Endodermal cell (in vitro differentiated cells): ENCODE measurements around the gene CAPZB. TPM values are rescaled to one million over a fixed set of nuclear protein-coding genes. Genes with fewer than 3 reads are reported as not detected.

Experiments used
- DNase-seq: peaks from one replicate; pipeline ENCODE4 v3.0.0-alpha.2; 2017
- H3K27ac ChIP-seq: 2 replicates; pipeline ENCODE4 v1.5.1; 2013; ENCODE audit warnings: mild to moderate bottlenecking, low read depth, low read length, moderate library complexity
- H3K27me3 ChIP-seq: 2 replicates; pipeline ENCODE4 v1.6.1; 2013; ENCODE audit warnings: mild to moderate bottlenecking, low read length, moderate library complexity; ENCODE audit not compliant: insufficient read depth, control insufficient read depth, poor library complexity, severe bottlenecking
- H3K36me3 ChIP-seq: 2 replicates; pipeline ENCODE4 v1.7.0; 2013; ENCODE audit warnings: mild to moderate bottlenecking, low read length, moderate library complexity; ENCODE audit not compliant: control insufficient read depth, insufficient read depth
- H3K4me1 ChIP-seq: one replicate; pipeline ENCODE4 v1.7.0; 2013; ENCODE audit warnings: low read length; ENCODE audit not compliant: control insufficient read depth, insufficient read depth
- H3K4me3 ChIP-seq: 2 replicates; pipeline ENCODE4 v1.5.1; 2013; ENCODE audit warnings: mild to moderate bottlenecking, low read length, moderate library complexity
- H3K9ac ChIP-seq: 2 replicates; pipeline ENCODE4 v1.6.1; 2013; ENCODE audit warnings: mild to moderate bottlenecking, low read length, moderate library complexity; ENCODE audit not compliant: poor library complexity, severe bottlenecking; ENCODE audit errors: extremely low read depth
- H3K9me3 ChIP-seq: 2 replicates; pipeline ENCODE4 v1.6.1; 2013; ENCODE audit warnings: mild to moderate bottlenecking, low read length, moderate library complexity; ENCODE audit not compliant: control insufficient read depth
- H3K27ac Mint-ChIP-seq: 2 replicates; pipeline ENCODE4 v1.8.0; 2020; ENCODE audit warnings: mixed read lengths
- H3K27me3 Mint-ChIP-seq: 2 replicates; pipeline ENCODE4 v1.8.0; 2021; ENCODE audit warnings: mild to moderate bottlenecking, mixed read lengths; ENCODE audit not compliant: insufficient read depth
- H3K36me3 Mint-ChIP-seq: 2 replicates; pipeline ENCODE4 v1.8.0; 2020; ENCODE audit warnings: low read depth, mixed read lengths
- H3K4me1 Mint-ChIP-seq: 2 replicates; pipeline ENCODE4 v1.8.0; 2020; ENCODE audit warnings: mixed read lengths
- H3K4me3 Mint-ChIP-seq: 2 replicates; pipeline ENCODE4 v1.8.0; 2020; ENCODE audit warnings: mild to moderate bottlenecking, moderate library complexity, mixed read lengths
- H3K9me3 Mint-ChIP-seq: 2 replicates; pipeline ENCODE4 v1.8.0; 2020; ENCODE audit warnings: mild to moderate bottlenecking, mixed read lengths
- CTCF ChIP-seq: fragments of 200-600 bp; sonication (generic); conservative IDR thresholded peaks from 2 replicates; pipeline ENCODE4 v1.5.0; 2021; ENCODE audit warnings: antibody characterized with exemption, mild to moderate bottlenecking
- WGBS, 2 experiments: methylation state at CpG; one replicate each; pipeline versions ENCODE4 v1.1.5 to v1.1.7; 2013; ENCODE audit warnings: missing lambda C conversion rate in 2 of 2, mixed read lengths in 1 of 2; ENCODE audit not compliant: insufficient coverage in 1 of 2, insufficient read length in 1 of 2; 5-methylcytosine and 5-hydroxymethylcytosine counted together
- total RNA-seq, 2 donors: library from RNA; stranded (reverse); fragmentation: NEBNext Ultra II Directional in 1 of 2; extraction: Animal tissue kit (Norgen Biotek cat#: 25700) in 1 of 2; gene quantifications; 2 replicates in 1 of 2; 3 replicates in 1 of 2; pipeline ENCODE4 v1.2.1, GENCODE V29; 2021

CAPZB gene
- total RNA-seq, 2 donors from 2014 or later = 334 to 362 TPM

DNA sequence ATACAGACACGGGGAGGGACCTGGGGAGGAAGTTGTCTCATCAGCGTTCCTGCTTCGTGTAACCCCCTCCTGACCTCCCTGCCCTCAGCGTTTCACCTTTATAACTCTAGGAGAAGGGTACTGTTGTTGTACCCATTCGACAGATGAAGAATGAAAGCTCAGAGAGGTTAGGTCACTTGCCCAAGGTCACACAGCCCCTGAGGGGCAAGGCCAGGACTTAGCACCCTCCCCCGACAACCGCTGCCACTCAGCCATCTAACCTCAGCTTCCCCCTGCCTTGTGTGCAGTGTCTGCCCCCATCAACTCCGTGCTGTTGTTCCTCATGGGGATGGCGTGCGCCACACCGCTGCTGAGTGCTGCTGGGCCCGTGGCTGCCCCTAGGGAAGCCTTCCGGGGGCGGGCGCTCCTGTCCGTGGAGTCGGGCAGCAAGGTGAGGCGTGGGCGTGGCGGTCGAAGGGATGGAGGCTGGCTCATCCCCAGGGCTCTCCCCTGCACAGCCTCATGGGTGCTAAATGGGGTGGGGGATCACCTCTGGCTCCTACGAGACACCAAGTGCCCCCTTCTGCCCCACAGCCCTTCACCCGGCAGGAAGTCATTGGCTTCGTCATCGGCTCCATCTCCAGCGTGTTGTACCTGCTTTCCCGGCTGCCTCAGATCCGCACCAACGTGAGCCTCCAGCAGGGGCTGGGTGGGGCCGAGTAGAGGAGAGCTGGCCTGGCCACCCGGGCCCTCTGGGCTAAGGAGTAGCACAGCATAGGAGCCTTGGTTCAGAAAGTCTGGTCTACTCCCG, 159.2 kb downstream of the CAPZB start:
- Mint-ChIP-seq H3K36me3 (peaks cover 34% of the 10 kb centered on the region), H3K9me3 (no peaks in the 10 kb centered on the region), H3K27me3 (no peaks in the 10 kb centered on the region), H3K27ac (no peak overlapping the region), H3K4me1 (no peaks in the 10 kb centered on the region), H3K4me3 (no peak overlapping the region)
- DNase-seq = no peak
- Histone ChIP-seq H3K4me1 (no peaks in the 10 kb centered on the region), H3K9me3 (no peaks in the 10 kb centered on the region), H3K4me3 (no peak overlapping the region), H3K27ac (no peak overlapping the region), H3K36me3 (peaks cover 28% of the 10 kb centered on the region), H3K9ac (no peak overlapping the region), H3K27me3 (no peaks in the 10 kb centered on the region)
- WGBS, 2 experiments = 93 to 97% methylated on average over 13 to 32 of the region's 32 CpGs
- peak; percentile 29 for TF ChIP-seq CTCF

DNA sequence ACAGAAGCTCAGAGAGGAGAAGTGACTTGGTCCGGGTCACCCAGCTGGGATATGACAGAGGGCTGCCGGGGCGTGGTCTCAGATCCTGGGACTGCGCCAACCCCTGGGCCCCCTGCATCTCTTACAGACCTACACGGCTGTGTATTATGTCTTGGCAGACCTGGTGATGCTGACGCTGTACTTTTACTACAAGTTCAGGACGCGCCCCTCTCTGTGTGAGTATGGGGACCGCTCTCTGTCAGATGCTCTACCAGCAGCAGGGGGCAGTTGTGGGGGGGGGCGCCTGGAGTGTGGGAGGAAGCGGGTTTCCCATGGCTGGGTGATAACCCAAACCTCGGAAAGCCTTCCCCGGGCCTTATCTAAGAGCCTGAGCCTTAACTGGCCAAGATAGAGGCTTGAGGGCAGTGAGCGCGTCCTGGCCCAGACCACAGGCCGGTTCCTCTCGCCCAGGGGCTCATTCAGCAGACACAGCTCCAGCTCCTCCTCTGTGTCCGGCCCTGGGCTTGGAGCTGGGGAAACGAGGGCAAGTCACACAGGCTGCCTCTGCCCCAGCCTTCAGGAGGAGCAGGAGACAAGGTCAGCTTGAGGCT, 159.9 kb downstream of the CAPZB start:
- Histone ChIP-seq H3K27ac (no peak overlapping the region), H3K9ac (no peak overlapping the region), H3K4me3 (no peak overlapping the region), H3K9me3 (no peaks in the 10 kb centered on the region), H3K36me3 (peaks cover 28% of the 10 kb centered on the region), H3K4me1 (no peaks in the 10 kb centered on the region), H3K27me3 (no peaks in the 10 kb centered on the region)
- no peak for DNase-seq
- Mint-ChIP-seq H3K4me1 (no peaks in the 10 kb centered on the region), H3K36me3 (peaks cover 37% of the 10 kb centered on the region), H3K27me3 (no peaks in the 10 kb centered on the region), H3K9me3 (no peaks in the 10 kb centered on the region), H3K4me3 (no peak overlapping the region), H3K27ac (no peak overlapping the region)
- TF ChIP-seq CTCF = no peak
- 89 to 93% methylated on average over 15 to 19 of the region's 19 CpGs for WGBS, 2 experiments

DNA sequence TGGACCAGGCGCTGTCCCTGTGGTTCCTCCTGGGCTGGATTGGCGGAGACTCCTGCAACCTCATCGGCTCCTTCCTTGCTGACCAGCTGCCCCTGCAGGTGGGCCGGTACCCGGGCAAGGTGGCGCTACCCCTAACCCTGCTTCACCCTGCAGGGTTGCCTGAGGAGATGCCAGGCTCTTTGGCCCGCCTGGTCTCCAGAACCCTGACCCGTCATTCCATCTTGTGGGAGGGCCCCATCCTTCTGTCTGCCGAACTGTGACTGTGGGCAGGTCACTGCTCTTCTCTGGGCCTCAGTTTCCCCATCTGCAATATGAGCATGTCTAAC, 160.7 kb downstream of the CAPZB start:
- Mint-ChIP-seq H3K4me3 (no peak overlapping the region), H3K36me3 (peaks cover 37% of the 10 kb centered on the region), H3K27me3 (no peaks in the 10 kb centered on the region), H3K27ac (no peak overlapping the region), H3K9me3 (no peaks in the 10 kb centered on the region), H3K4me1 (no peaks in the 10 kb centered on the region)
- Histone ChIP-seq H3K27me3 (no peaks in the 10 kb centered on the region), H3K4me1 (no peaks in the 10 kb centered on the region), H3K4me3 (no peak overlapping the region), H3K27ac (no peak overlapping the region), H3K9ac (no peak overlapping the region), H3K36me3 (peaks cover 28% of the 10 kb centered on the region), H3K9me3 (no peaks in the 10 kb centered on the region)
- DNase-seq = no peak
- TF ChIP-seq CTCF = no peak
- WGBS, 2 experiments = 94 to 96% methylated on average over 6 to 9 of the region's 9 CpGs
